BJ (cell line): ENCODE results near the gene FAF1. TPM values are rescaled to one million over a fixed set of nuclear protein-coding genes. Genes with fewer than 3 reads are reported as not detected.

ENCODE experiments used
- CTCF ChIA-PET: fragments of 350-600 bp; formaldehyde crosslinking; extraction: SDS; loops from one replicate; lab custom pipeline; 2021; ENCODE audit warnings: antibody characterized with exemption, inconsistent platforms; lab: Yijun Ruan, JAX
- POLR2A ChIA-PET: fragments of 300-600 bp; sonication (Branson Sonifier 250); formaldehyde crosslinking; extraction: SDS; loops from one replicate; lab custom pipeline; 2021; ENCODE audit warnings: antibody characterized with exemption; lab: Charles Lee
- DNase-seq: peaks from one replicate; pipeline ENCODE4 v3.0.0-alpha.2; 2011; ENCODE audit warnings: low read depth
- H3K27me3 ChIP-seq: 2 replicates; pipeline ENCODE4 v1.6.0; 2011; ENCODE audit warnings: low read length; ENCODE audit not compliant: control insufficient read depth, insufficient read depth
- H3K36me3 ChIP-seq: 2 replicates; pipeline ENCODE4 v1.5.1; 2011; ENCODE audit warnings: low read length; ENCODE audit not compliant: control insufficient read depth, insufficient read depth
- H3K4me3 ChIP-seq: 2 replicates; pipeline ENCODE4 v1.5.1; 2011; ENCODE audit warnings: low read depth, mild to moderate bottlenecking, control low read depth, low read length
- polyA plus RNA-seq: library from polyadenylated mRNA; depleted of rRNA; stranded (reverse); fragments of >200 nt; gene quantifications from 2 replicates; pipeline ENCODE4 v1.2.3, GENCODE V29; 2011
- TF ChIP-seq, protein P1 (sequence below): IDR thresholded peaks from 2 replicates; pipeline ENCODE4 v1.5.1; 2011; ENCODE audit warnings: low read depth, mild to moderate bottlenecking, control low read depth, inconsistent platforms, low read length, moderate library complexity; ENCODE audit not compliant: insufficient read depth

FAF1 gene
- polyA plus RNA-seq, 1 experiment: 15.5 TPM

DNA sequence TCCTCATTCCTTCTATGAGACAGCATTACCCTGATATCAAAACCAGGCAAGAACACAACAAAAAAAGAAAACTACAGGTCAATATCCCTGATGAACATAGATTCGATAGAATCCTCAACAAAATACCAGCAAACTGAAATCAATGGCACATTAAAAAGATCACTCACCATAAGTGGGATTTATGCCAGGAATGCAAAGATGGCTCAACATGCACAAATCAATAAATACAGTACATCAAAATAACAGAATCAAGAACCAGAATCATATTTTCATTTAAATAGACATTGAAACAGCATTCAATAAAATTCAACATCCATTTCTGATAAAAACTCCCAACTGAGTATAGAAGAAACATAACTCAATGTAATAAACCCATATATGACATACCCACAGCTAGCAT, 36.5 kb downstream of the FAF1 start:
- no peaks in the 10 kb centered on the region for H3K36me3 ChIP-seq
- H3K4me3 ChIP-seq: no peak overlapping the region
- TF ChIP-seq, protein P1, sequence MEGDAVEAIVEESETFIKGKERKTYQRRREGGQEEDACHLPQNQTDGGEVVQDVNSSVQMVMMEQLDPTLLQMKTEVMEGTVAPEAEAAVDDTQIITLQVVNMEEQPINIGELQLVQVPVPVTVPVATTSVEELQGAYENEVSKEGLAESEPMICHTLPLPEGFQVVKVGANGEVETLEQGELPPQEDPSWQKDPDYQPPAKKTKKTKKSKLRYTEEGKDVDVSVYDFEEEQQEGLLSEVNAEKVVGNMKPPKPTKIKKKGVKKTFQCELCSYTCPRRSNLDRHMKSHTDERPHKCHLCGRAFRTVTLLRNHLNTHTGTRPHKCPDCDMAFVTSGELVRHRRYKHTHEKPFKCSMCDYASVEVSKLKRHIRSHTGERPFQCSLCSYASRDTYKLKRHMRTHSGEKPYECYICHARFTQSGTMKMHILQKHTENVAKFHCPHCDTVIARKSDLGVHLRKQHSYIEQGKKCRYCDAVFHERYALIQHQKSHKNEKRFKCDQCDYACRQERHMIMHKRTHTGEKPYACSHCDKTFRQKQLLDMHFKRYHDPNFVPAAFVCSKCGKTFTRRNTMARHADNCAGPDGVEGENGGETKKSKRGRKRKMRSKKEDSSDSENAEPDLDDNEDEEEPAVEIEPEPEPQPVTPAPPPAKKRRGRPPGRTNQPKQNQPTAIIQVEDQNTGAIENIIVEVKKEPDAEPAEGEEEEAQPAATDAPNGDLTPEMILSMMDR: no peak
- H3K27me3 ChIP-seq: no peaks in the 10 kb centered on the region
- ChIA-PET POLR2A (no interaction called here), CTCF (no interaction called here)
- no peak for DNase-seq

DNA sequence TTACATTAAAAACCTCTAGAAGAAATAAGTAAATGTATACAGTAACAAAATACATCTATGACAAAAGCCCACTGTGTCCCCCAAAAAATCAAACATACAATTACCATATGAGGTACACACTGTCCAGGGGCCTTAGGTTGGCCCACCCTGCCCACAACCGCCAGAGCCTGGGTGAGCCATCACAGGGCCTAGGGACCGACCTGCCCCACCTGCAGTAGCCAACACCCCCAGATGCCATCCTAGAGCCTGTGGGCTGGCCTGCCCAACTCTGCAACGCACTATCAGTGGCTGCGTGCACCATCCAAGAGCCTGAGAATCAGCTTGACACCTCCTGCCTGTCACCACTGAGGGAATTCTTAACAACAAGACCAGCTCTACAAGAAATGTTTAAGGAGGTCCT, 39.0 kb downstream of the FAF1 start:
- DNase-seq: no peak

DNA sequence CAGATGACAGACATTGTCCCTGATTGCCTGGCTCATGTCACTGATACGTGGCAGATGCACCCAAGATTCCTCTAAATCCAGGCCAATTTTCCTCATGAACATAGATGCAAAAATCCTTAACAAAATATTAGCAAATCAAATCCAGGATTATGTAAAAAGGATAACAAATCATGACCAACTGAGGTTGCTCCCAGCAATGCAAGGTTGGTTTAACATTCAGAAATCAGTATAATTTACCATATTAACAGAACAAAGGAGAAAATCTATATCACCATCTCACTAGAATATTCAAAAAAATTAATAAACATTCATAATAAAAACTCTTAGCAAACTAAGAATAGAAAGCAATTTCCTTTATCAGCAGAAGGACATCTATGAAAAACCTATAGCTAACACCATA, 39.7 kb downstream of the FAF1 start:
- no peak for DNase-seq
- H3K27me3 ChIP-seq: no peaks in the 10 kb centered on the region
- H3K36me3 ChIP-seq: no peaks in the 10 kb centered on the region
- TF ChIP-seq, protein P1: no peak
- H3K4me3 ChIP-seq: no peak overlapping the region
- ChIA-PET CTCF (interaction anchor here (0.8 kb wide), 1 partner anchor 9 kb away, joined by 3 read pairs; no protein-coding TSS in a partner anchor), POLR2A (no interaction called here)

More for the DNA sequence above, 39.0 kb downstream of the FAF1 start:
- TF ChIP-seq, protein P1: no peak
- ChIA-PET POLR2A (no interaction called here), CTCF (interaction anchor here (0.8 kb wide), 1 partner anchor 8 kb away, joined by 3 read pairs; no protein-coding TSS in a partner anchor)
- no peak overlapping the region for H3K4me3 ChIP-seq
- no peaks in the 10 kb centered on the region for H3K27me3 ChIP-seq
- H3K36me3 ChIP-seq: no peaks in the 10 kb centered on the region

DNA sequence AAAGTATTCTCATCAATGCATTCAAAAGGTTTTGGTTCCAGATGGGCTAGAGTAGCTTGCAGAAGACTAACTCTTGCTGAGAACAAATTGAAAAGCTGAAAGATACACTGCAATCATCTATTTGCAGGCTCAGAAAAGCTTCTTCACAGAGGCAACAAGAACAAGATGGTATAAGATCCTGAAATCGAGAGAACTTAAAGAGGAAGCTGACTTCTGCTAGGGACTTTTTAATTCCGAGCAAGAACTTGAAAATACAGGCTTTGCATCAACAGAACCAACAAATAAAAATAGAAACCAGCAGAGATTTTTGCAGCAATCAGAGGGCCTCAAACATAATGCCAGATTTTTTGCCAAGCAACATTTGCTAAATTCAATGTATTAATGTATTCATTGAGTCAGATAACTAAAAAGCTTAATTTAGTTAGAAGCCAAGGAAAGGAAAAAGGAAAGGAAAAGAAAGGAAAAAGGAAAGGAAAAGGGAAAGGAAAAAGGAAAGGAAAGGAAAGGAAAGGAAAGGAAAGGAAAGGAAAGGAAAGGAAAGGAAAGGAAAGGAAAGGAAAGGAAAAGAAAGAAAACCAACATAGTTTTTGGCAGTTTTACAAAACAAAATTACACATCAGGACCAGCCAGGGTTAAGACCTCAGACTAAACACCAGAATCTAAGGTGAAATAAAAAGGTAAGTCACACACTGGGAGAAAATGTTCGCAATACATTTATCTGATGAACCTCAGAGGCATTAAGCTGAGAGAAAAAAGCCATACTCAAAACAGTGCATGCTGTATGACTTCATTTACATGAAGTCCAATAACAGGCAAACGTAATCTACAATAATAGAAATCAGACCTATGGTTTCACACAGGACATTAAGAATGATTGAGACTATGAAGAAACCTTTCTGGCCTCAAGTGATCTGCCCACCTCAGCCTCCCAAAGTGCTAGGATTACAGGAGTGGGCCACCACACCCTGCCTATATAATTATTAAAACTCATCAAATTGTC, 42.6 kb downstream of the FAF1 start:
- no peaks in the 10 kb centered on the region for H3K27me3 ChIP-seq
- H3K4me3 ChIP-seq: no peak overlapping the region
- TF ChIP-seq, protein P1: no peak
- H3K36me3 ChIP-seq: no peaks in the 10 kb centered on the region
- ChIA-PET CTCF (interaction anchor here (3.3 kb wide), 1 partner anchor 12 kb away, joined by 10 read pairs; no protein-coding TSS in a partner anchor), POLR2A (no interaction called here)
- DNase-seq: no peak

DNA sequence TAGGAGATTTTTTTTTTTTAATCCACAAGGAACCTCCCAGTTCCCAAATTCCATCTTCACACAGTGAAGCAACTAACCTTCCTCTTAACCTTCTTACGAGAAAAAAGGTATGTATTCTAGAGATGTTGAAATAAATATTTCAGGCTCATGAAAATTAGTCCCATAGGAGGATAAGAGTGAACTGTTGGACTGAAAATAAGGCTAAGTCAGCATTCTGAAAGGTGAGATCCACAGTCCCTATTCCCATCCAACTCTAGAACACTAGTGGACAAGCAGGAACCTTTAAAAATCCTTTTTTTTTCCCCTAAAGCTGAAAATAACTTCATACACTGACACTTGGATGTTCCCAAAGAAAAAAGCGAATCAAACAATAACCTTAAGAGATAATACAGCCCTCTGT, 44.4 kb downstream of the FAF1 start:
- TF ChIP-seq, protein P1: no peak
- Histone ChIP-seq H3K36me3 (no peaks in the 10 kb centered on the region), H3K27me3 (no peaks in the 10 kb centered on the region), H3K4me3 (no peak overlapping the region)
- ChIA-PET POLR2A (no interaction called here), CTCF (interaction anchor here (3.3 kb wide), 1 partner anchor 14 kb away, joined by 10 read pairs; no protein-coding TSS in a partner anchor)
- DNase-seq: no peak
